Fibroblast of lung (primary cell): Measurements from ENCODE around the gene TTC9C. TPM values are rescaled to one million over a fixed set of nuclear protein-coding genes. Genes with fewer than 3 reads are reported as not detected.
"Not testable (repeated sequence)": the region's sequence is repeated elsewhere in the genome, so short reads cannot be mapped to it uniquely, and the experiment has no call there.

Experiments
- DNase-seq, 2 donors: peaks; one replicate each; pipeline versions ENCODE4 v3.0.0 to v3.0.0-alpha.2; 2010; ENCODE audit warnings: low read depth in 2 of 2
- H2AFZ ChIP-seq: 2 replicates; pipeline ENCODE4 v1.5.1; 2012; ENCODE audit warnings: low read length, control low read depth, inconsistent platforms
- H3K27ac ChIP-seq: 2 replicates; pipeline ENCODE4 v1.5.1; 2011; ENCODE audit warnings: low read length, control low read depth; ENCODE audit not compliant: insufficient read depth
- H3K27me3 ChIP-seq: 2 replicates; pipeline ENCODE4 v1.5.1; 2011; ENCODE audit warnings: mild to moderate bottlenecking, low read length; ENCODE audit not compliant: control insufficient read depth, insufficient read depth
- H3K36me3 ChIP-seq: 2 replicates; pipeline ENCODE4 v1.5.1; 2011; ENCODE audit warnings: low read length; ENCODE audit not compliant: control insufficient read depth, insufficient read depth
- H3K4me1 ChIP-seq: 2 replicates; pipeline ENCODE4 v1.5.1; 2011; ENCODE audit warnings: low read length; ENCODE audit not compliant: control insufficient read depth, insufficient read depth; ENCODE audit errors: extremely low read depth
- H3K4me2 ChIP-seq: 2 replicates; pipeline ENCODE4 v1.5.1; 2011; ENCODE audit warnings: low read length, control low read depth; ENCODE audit not compliant: insufficient read depth; ENCODE audit errors: extremely low read depth
- H3K4me3 ChIP-seq, 4 experiments: fragments of 200-600 bp in 1 of 4; sonication (generic) in 1 of 4; replicated peaks in 1 of 4; 2 replicates each; pipeline ENCODE4 v1.5.1; 2011 to 2016; ENCODE audit warnings: low read length in 4 of 4, low read depth in 3 of 4, mild to moderate bottlenecking in 3 of 4, control low read depth in 2 of 4, inconsistent platforms in 1 of 4, mixed read lengths in 1 of 4; ENCODE audit not compliant: insufficient read depth in 1 of 4; ENCODE audit errors: control extremely low read depth in 1 of 4
- H3K79me2 ChIP-seq: 2 replicates; pipeline ENCODE4 v1.5.1; 2012; ENCODE audit warnings: mild to moderate bottlenecking, low read length, inconsistent platforms; ENCODE audit not compliant: control insufficient read depth, insufficient read depth
- H3K9ac ChIP-seq: 2 replicates; pipeline ENCODE4 v1.5.1; 2011; ENCODE audit warnings: mild to moderate bottlenecking, low read length, control low read depth; ENCODE audit not compliant: insufficient read depth
- H3K9me3 ChIP-seq: 2 replicates; pipeline ENCODE4 v1.5.1; 2012; ENCODE audit warnings: low read depth, low read length; ENCODE audit not compliant: control insufficient read depth, insufficient read depth
- H4K20me1 ChIP-seq: 2 replicates; pipeline ENCODE4 v1.5.1; 2011; ENCODE audit warnings: low read length; ENCODE audit not compliant: control insufficient read depth, insufficient read depth; ENCODE audit errors: extremely low read depth
- CTCF ChIP-seq, 2 donors: IDR thresholded peaks in 1 of 2; conservative IDR thresholded peaks in 1 of 2; 1 replicate in 1 of 2; 2 replicates in 1 of 2; pipeline ENCODE4 v1.5.1; 2011 to 2012; ENCODE audit warnings: low read length in 2 of 2, control low read depth in 1 of 2, inconsistent platforms in 1 of 2, low read depth in 1 of 2, mild to moderate bottlenecking in 1 of 2
- EZH2 ChIP-seq: IDR thresholded peaks from 2 replicates; pipeline ENCODE4 v1.5.1; 2012; ENCODE audit warnings: low read length, control low read depth, mild to moderate bottlenecking; ENCODE audit errors: missing control alignments
- polyA plus RNA-seq, 2 donors: library from polyadenylated mRNA; depleted of rRNA in 1 of 2; stranded (reverse) in 1 of 2; unstranded in 1 of 2; fragments of >200 nt; gene quantifications; 2 replicates each; pipeline ENCODE4 v1.2.1, GENCODE V29; 2011 to 2012; ENCODE audit warnings: missing spikeins in 1 of 2
- total RNA-seq: library from RNA; depleted of rRNA; stranded (reverse); fragments of >200 nt; gene quantifications from 2 replicates; pipeline ENCODE4 v1.2.1, GENCODE V29; 2014

Gene TTC9C
- total and polyA plus RNA-seq, 2 donors (not counting 1 experiment from before 2014, with no cell fraction given) = 26.1 to 44.4 TPM

GRCh38 chr11:62694455-62695167, 33.7 kb upstream of the TTC9C start:
- TF ChIP-seq EZH2 (no peak), CTCF (conservative IDR thresholded peaks at IDR 0.05 in 1 of 2, IDR thresholded peaks at IDR 0.05 in 1 of 2; ENCODE audit: low read depth in 1 of 2, low read length in 2 of 2) (peak; percentile 84 to 88)
- H3K4me3 ChIP-seq = no peak overlapping the region
- H3K4me1 ChIP-seq = peaks cover 7% of the 10 kb centered on the region
- H3K79me2 ChIP-seq = no peaks in the 10 kb centered on the region
- peak; percentile 71 to 89 for DNase-seq
- H3K4me2 ChIP-seq = no peak overlapping the region
- no peaks in the 10 kb centered on the region for H3K9me3 ChIP-seq
- H4K20me1 ChIP-seq = no peaks in the 10 kb centered on the region
- no peak overlapping the region for H3K9ac ChIP-seq
- H3K27me3 ChIP-seq = no peaks in the 10 kb centered on the region
- H2AFZ ChIP-seq = no peak overlapping the region
- peaks cover 16% of the 10 kb centered on the region for H3K36me3 ChIP-seq
- no peak overlapping the region for H3K27ac ChIP-seq

GRCh38 chr11:62702246-62702645, 26.0 kb upstream of the TTC9C start:
- peaks cover 4% of the 10 kb centered on the region for H3K36me3 ChIP-seq

GRCh38 chr11:62703921-62704320, 24.4 kb upstream of the TTC9C start:
- H3K4me1 ChIP-seq = peaks cover 19% of the 10 kb centered on the region
- H3K9me3 ChIP-seq, H3K36me3 ChIP-seq, H3K79me2 ChIP-seq, H3K4me3 ChIP-seq, DNase-seq, H2AFZ ChIP-seq, H3K27me3 ChIP-seq, H3K27ac ChIP-seq, H3K4me2 ChIP-seq, H4K20me1 ChIP-seq, H3K9ac ChIP-seq: not testable (repeated sequence)

More at GRCh38 chr11:62702246-62702645, 26.0 kb upstream of the TTC9C start:
- Histone ChIP-seq H2AFZ (no peak overlapping the region), H3K79me2 (no peaks in the 10 kb centered on the region), H3K9ac (no peak overlapping the region), H3K27me3 (no peaks in the 10 kb centered on the region), H3K4me3 (no peak overlapping the region), H3K4me1 (peaks cover 14% of the 10 kb centered on the region), H3K9me3 (no peaks in the 10 kb centered on the region), H4K20me1 (no peaks in the 10 kb centered on the region), H3K4me2 (no peak overlapping the region), H3K27ac (no peak overlapping the region)
- no peak for DNase-seq
- no peak for TF ChIP-seq EZH2

- Histone ChIP-seq H3K4me3 (peak overlapping the region; percentile 72 to 82 (median 80)), H3K4me1 (peaks cover 23% of the 10 kb centered on the region), H3K9ac (peak overlapping the region; percentile 79), H3K79me2 (no peaks in the 10 kb centered on the region), H2AFZ (peak overlapping the region; percentile 82), H4K20me1 (no peaks in the 10 kb centered on the region), H3K27me3 (no peaks in the 10 kb centered on the region), H3K4me2 (peak overlapping the region; percentile 98), H3K27ac (peak overlapping the region; percentile 96), H3K9me3 (no peaks in the 10 kb centered on the region), H3K36me3 (peaks cover 7% of the 10 kb centered on the region)
- TF ChIP-seq CTCF (conservative IDR thresholded peaks at IDR 0.05 in 1 of 2, IDR thresholded peaks at IDR 0.05 in 1 of 2; ENCODE audit: low read depth in 1 of 2, low read length in 2 of 2) = no peak
- TF ChIP-seq EZH2 = no peak
- DNase-seq = peak in 1 of 2 donors; percentile 20
These were observed 22.9 kb upstream of the TTC9C start for GRCh38 chr11:62705413-62705812.
